Esophagus muscularis mucosa (tissue), 4 donors: Measurements from ENCODE around the gene PCDHGA7. TPM values are rescaled to one million over a fixed set of nuclear protein-coding genes. Genes with fewer than 3 reads are reported as not detected.
"Not testable (repeated sequence)": the region's sequence is repeated elsewhere in the genome, so short reads cannot be mapped to it uniquely, and the experiment has no call there.

Experiments used
- DNase-seq: peaks from one replicate; pipeline ENCODE4 v3.0.0-alpha.2; 2017; ENCODE audit errors: extremely low spot score
- H3K27ac ChIP-seq, 4 donors: fragments of 200-600 bp; sonication (generic); replicated peaks in 1 of 4; 1 replicate in 3 of 4; 2 replicates in 1 of 4; pipeline ENCODE4 v1.5.1; 2016 to 2019; ENCODE audit warnings: mild to moderate bottlenecking in 1 of 4
- H3K27me3 ChIP-seq, 4 donors: fragments of 200-600 bp; sonication (generic); one replicate each; pipeline versions ENCODE4 v1.5.1 to v1.6.0; 2016 to 2019
- H3K36me3 ChIP-seq, 4 donors: fragments of 200-600 bp; sonication (generic); one replicate each; pipeline ENCODE4 v1.5.1; 2016 to 2019
- H3K4me1 ChIP-seq, 4 donors: fragments of 200-600 bp; sonication (generic); one replicate each; pipeline ENCODE4 v1.5.1; 2016 to 2019
- H3K4me3 ChIP-seq, 4 donors: fragments of 200-600 bp; sonication (generic); 1 replicate in 2 of 4; 2 replicates in 2 of 4; pipeline ENCODE4 v1.5.1; 2016 to 2019; ENCODE audit warnings: mild to moderate bottlenecking in 4 of 4, moderate library complexity in 1 of 4
- H3K9me3 ChIP-seq, 4 donors: fragments of 200-600 bp; sonication (generic); 1 replicate in 3 of 4; 2 replicates in 1 of 4; pipeline ENCODE4 v1.5.1; 2016 to 2019
- CTCF ChIP-seq, 3 experiments: fragments of 200-600 bp in 2 of 3; fragments of 450-650 bp in 1 of 3; sonication (generic) in 2 of 3; IDR thresholded peaks; one replicate each; pipeline ENCODE4 v1.5.1; 2017 to 2019; ENCODE audit warnings: antibody characterized with exemption in 3 of 3, mild to moderate bottlenecking in 2 of 3, moderate library complexity in 1 of 3
- EP300 ChIP-seq: sonication (generic); formaldehyde crosslinking; IDR thresholded peaks from one replicate; pipeline ENCODE4 v1.6.1; 2017; ENCODE audit warnings: antibody characterized with exemption
- POLR2A ChIP-seq: fragments of 450-650 bp; IDR thresholded peaks from one replicate; pipeline ENCODE4 v1.6.1; 2017; ENCODE audit warnings: antibody characterized with exemption, moderate library complexity, mild to moderate bottlenecking, low read depth
- POLR2AphosphoS5 ChIP-seq, 2 donors: sonication (generic); formaldehyde crosslinking; IDR thresholded peaks; one replicate each; pipeline ENCODE4 v1.6.1; 2017; ENCODE audit warnings: antibody characterized with exemption in 2 of 2
- WGBS: methylation state at CpG from one replicate; pipeline ENCODE4 v1.1.5; 2018; 5-methylcytosine and 5-hydroxymethylcytosine counted together
- intact Hi-C: fragments of 100-400 bp; cut with DNase I; formaldehyde crosslinking; loops from one replicate; pipeline ENCODE4 v1.15.1; 2023
- total RNA-seq, 4 donors: library from RNA; depleted of rRNA; stranded (reverse); fragments of >200 nt; gene quantifications; one replicate each; pipeline versions ENCODE4 v1.1.0 to v1.2.1, GENCODE V29; 2016

Gene PCDHGA7
- total RNA-seq, 4 donors from 2014 or later = 4.3 to 9.1 (median 6.4) TPM

- H3K4me1 ChIP-seq = no peaks in the 10 kb centered on the region
- H3K9me3 ChIP-seq = peaks cover 5 to 95% (median 94%) of the 10 kb centered on the region in 4 donors
- peaks cover 0 to 4% (median 0%) of the 10 kb centered on the region in 4 donors for H3K27me3 ChIP-seq
- peak overlapping the region in 3 of 4 donors; percentile 14 to 45 (median 22) for H3K4me3 ChIP-seq
- no peak for TF ChIP-seq POLR2AphosphoS5 (IDR thresholded peaks at IDR 0.05)
- TF ChIP-seq CTCF (IDR thresholded peaks at IDR 0.05) = no peak
- TF ChIP-seq EP300 = no peak
- TF ChIP-seq POLR2A = no peak
- WGBS = 30% methylated on average over 21 of the region's 21 CpGs
- H3K36me3 ChIP-seq = peaks cover 0 to 11% (median 6%) of the 10 kb centered on the region in 4 donors
- no peak overlapping the region for H3K27ac ChIP-seq
- intact Hi-C loops = no loop called here
- DNase-seq = no peak
These were observed 803 bp downstream of the PCDHGA7 start for GRCh38 chr5:141383345-141383744.

GRCh38 chr5:141384471-141385267 lies 2.1 kb downstream of the PCDHGA7 start:
- Histone ChIP-seq H3K4me1 (no peaks in the 10 kb centered on the region), H3K27ac (no peak overlapping the region), H3K4me3 (no peak overlapping the region), H3K9me3 (peaks cover 5 to 97% (median 95%) of the 10 kb centered on the region in 4 donors), H3K27me3 (peaks cover 0 to 8% (median 0%) of the 10 kb centered on the region in 4 donors), H3K36me3 (peaks cover 0 to 13% (median 9%) of the 10 kb centered on the region in 4 donors)
- no peak for DNase-seq
- intact Hi-C loops = no loop called here
- TF ChIP-seq POLR2AphosphoS5 (IDR thresholded peaks at IDR 0.05) (no peak), POLR2A (no peak)
- 47% methylated on average over 22 of the region's 43 CpGs for WGBS

- DNase-seq, H3K27ac ChIP-seq, H3K4me1 ChIP-seq, intact Hi-C loops: not testable (repeated sequence)
- 18% methylated on average over 14 of the region's 40 CpGs for WGBS
- H3K4me3 ChIP-seq = peak within 1 kb of the TSS in 2 of 4 donors; percentile 31 to 33
- peaks cover 0 to 12% (median 8%) of the 10 kb centered on the region in 4 donors for H3K36me3 ChIP-seq
- H3K27me3 ChIP-seq = peaks cover 0 to 12% (median 0%) of the 10 kb centered on the region in 4 donors
- peak in 2 of 3 experiments; percentile 8 to 28 for TF ChIP-seq CTCF (IDR thresholded peaks at IDR 0.05)
- H3K9me3 ChIP-seq = peaks cover 7 to 97% (median 97%) of the 10 kb centered on the region in 4 donors
These were observed 5.2 kb downstream of the PCDHGA7 start, which contains the start of gene PCDHGB4 for GRCh38 chr5:141387557-141388311. Gene PCDHGB4 (plus strand): TSS chr5:141387698. CDS start chr5:141387885, 187 bp downstream.

- no peak for DNase-seq
- Histone ChIP-seq H3K27ac (no peak overlapping the region), H3K9me3 (peaks cover 6 to 97% (median 97%) of the 10 kb centered on the region in 4 donors), H3K4me3 (no peak overlapping the region), H3K36me3 (peaks cover 0 to 18% (median 5%) of the 10 kb centered on the region in 4 donors), H3K27me3 (peaks cover 0 to 17% (median 0%) of the 10 kb centered on the region in 4 donors), H3K4me1 (no peaks in the 10 kb centered on the region)
- intact Hi-C loops = no loop called here
- WGBS = 44% methylated on average over 10 of the region's 10 CpGs
- TF ChIP-seq EP300 = no peak
- TF ChIP-seq POLR2AphosphoS5 (IDR thresholded peaks at IDR 0.05) = no peak
- TF ChIP-seq POLR2A = no peak
- no peak for TF ChIP-seq CTCF (IDR thresholded peaks at IDR 0.05)
These were observed 6.1 kb downstream of the PCDHGA7 start for GRCh38 chr5:141388661-141389060.
